GM23338 (cell line): Measurements from ENCODE around the gene SNN. TPM values are rescaled to one million over a fixed set of nuclear protein-coding genes. Genes with fewer than 3 reads are reported as not detected.

Experiments
- ATAC-seq: fragments of 200-7000 bp; cut with Tn5 transposase; 3 replicates; pipeline ENCODE4 v1.9.1; 2020
- DNase-seq: peaks from one replicate; pipeline ENCODE4 v3.0.0-alpha.2; 2015; ENCODE audit warnings: low spot score
- H2AFZ ChIP-seq: fragments of 200-600 bp; sonication (generic); 2 replicates; pipeline ENCODE4 v1.8.0; 2016; ENCODE audit warnings: antibody characterized with exemption, mild to moderate bottlenecking, moderate library complexity
- H3F3A ChIP-seq: fragments of 200-600 bp; sonication (generic); replicated peaks from 2 replicates; pipeline ENCODE4 v1.8.0; 2017; ENCODE audit warnings: antibody characterized with exemption, mixed run types, low read depth
- H3K27ac ChIP-seq: fragments of 200-600 bp; sonication (generic); 2 replicates; pipeline ENCODE4 v1.6.1; 2016; ENCODE audit warnings: low read depth
- H3K27me3 ChIP-seq: fragments of 200-600 bp; sonication (generic); 2 replicates; pipeline ENCODE4 v1.8.0; 2016; ENCODE audit warnings: mild to moderate bottlenecking, mixed run types, moderate library complexity; ENCODE audit not compliant: insufficient read depth
- H3K36me3 ChIP-seq: fragments of 200-600 bp; sonication (generic); 2 replicates; pipeline ENCODE4 v1.8.0; 2016; ENCODE audit warnings: mild to moderate bottlenecking; ENCODE audit not compliant: insufficient read depth
- H3K4me1 ChIP-seq: fragments of 200-600 bp; sonication (generic); 2 replicates; pipeline ENCODE4 v1.8.0; 2016; ENCODE audit warnings: mild to moderate bottlenecking, moderate library complexity; ENCODE audit not compliant: insufficient read depth
- H3K4me2 ChIP-seq: fragments of 200-600 bp; sonication (generic); 2 replicates; pipeline ENCODE4 v1.7.1; 2017; ENCODE audit warnings: mixed run types
- H3K4me3 ChIP-seq: fragments of 200-600 bp; sonication (generic); 2 replicates; pipeline ENCODE4 v1.6.1; 2016; ENCODE audit warnings: mixed run types
- H3K79me2 ChIP-seq: fragments of 200-600 bp; sonication (generic); replicated peaks from 2 replicates; pipeline ENCODE4 v1.8.0; 2017; ENCODE audit warnings: mild to moderate bottlenecking; ENCODE audit not compliant: insufficient read depth
- H3K9me2 ChIP-seq: fragments of 200-600 bp; sonication (generic); 2 replicates; pipeline ENCODE4 v1.8.0; 2017; ENCODE audit not compliant: insufficient read depth
- H4K20me1 ChIP-seq: fragments of 200-600 bp; sonication (generic); replicated peaks from 2 replicates; pipeline ENCODE4 v1.8.0; 2017; ENCODE audit warnings: mild to moderate bottlenecking; ENCODE audit not compliant: insufficient read depth
- H3K27ac Mint-ChIP-seq: 2 replicates; pipeline ENCODE4 v1.8.0; 2020; ENCODE audit warnings: inconsistent platforms, mild to moderate bottlenecking, moderate library complexity, mixed read lengths
- H3K27me3 Mint-ChIP-seq: 3 replicates; pipeline ENCODE4 v1.8.0; 2022; ENCODE audit warnings: low read depth, mild to moderate bottlenecking, moderate library complexity, mixed read lengths, inconsistent platforms; ENCODE audit not compliant: insufficient read depth, poor library complexity
- H3K36me3 Mint-ChIP-seq: 3 replicates; pipeline ENCODE4 v1.8.0; 2021; ENCODE audit warnings: low read depth, mild to moderate bottlenecking, inconsistent platforms, moderate library complexity, mixed read lengths
- H3K4me1 Mint-ChIP-seq: 3 replicates; pipeline ENCODE4 v1.8.0; 2020; ENCODE audit warnings: mild to moderate bottlenecking, inconsistent platforms, mixed read lengths
- H3K4me3 Mint-ChIP-seq: 3 replicates; pipeline ENCODE4 v1.8.0; 2021; ENCODE audit warnings: moderate library complexity, mild to moderate bottlenecking, inconsistent platforms, mixed read lengths
- H3K9me3 Mint-ChIP-seq: 3 replicates; pipeline ENCODE4 v1.8.0; 2020; ENCODE audit warnings: moderate library complexity, mild to moderate bottlenecking, inconsistent platforms, mixed read lengths
- CREB1 ChIP-seq: fragments of 250-450 bp; sonication (Bioruptor Pico); IDR thresholded peaks from 2 replicates; pipeline ENCODE4 v1.5.0; 2020; ENCODE audit warnings: low read depth, mild to moderate bottlenecking, moderate library complexity
- CTCF ChIP-seq, 2 experiments: fragments of 200-600 bp in 1 of 2; sonication (generic) in 1 of 2; conservative IDR thresholded peaks; 2 replicates each; pipeline versions ENCODE4 v1.5.1 to v1.6.1; 2016 to 2017; ENCODE audit warnings: antibody characterized with exemption in 2 of 2, low read depth in 2 of 2, mild to moderate bottlenecking in 2 of 2, moderate library complexity in 1 of 2
- ETS1 ChIP-seq: IDR thresholded peaks from 2 replicates; pipeline ENCODE4 v1.6.1; 2016; ENCODE audit warnings: antibody characterized with exemption
- EZH2 ChIP-seq: fragments of 200-600 bp; sonication (generic); IDR thresholded peaks from one replicate; pipeline ENCODE4 v1.8.0; 2017; ENCODE audit warnings: antibody characterized with exemption, mild to moderate bottlenecking, low read depth; ENCODE audit not compliant: unreplicated experiment
- EZH2phosphoT487 ChIP-seq: fragments of 200-600 bp; sonication (generic); IDR thresholded peaks from one replicate; pipeline ENCODE4 v1.8.1; 2018; ENCODE audit warnings: antibody characterized with exemption; ENCODE audit not compliant: unreplicated experiment
- JUNB ChIP-seq: IDR thresholded peaks from one replicate; pipeline ENCODE4 v1.6.1; 2016; ENCODE audit warnings: antibody characterized with exemption; ENCODE audit not compliant: unreplicated experiment
- NANOG ChIP-seq: IDR thresholded peaks from 2 replicates; pipeline ENCODE4 v1.6.1; 2016; ENCODE audit warnings: antibody characterized with exemption, borderline replicate concordance
- POLR2AphosphoS5 ChIP-seq: IDR thresholded peaks from 2 replicates; pipeline ENCODE4 v1.6.1; 2016; ENCODE audit warnings: antibody characterized with exemption, low read depth
- REST ChIP-seq: IDR thresholded peaks from one replicate; pipeline ENCODE4 v1.6.1; 2018; ENCODE audit warnings: antibody characterized with exemption; ENCODE audit not compliant: unreplicated experiment
- STAT1 ChIP-seq: IDR thresholded peaks from one replicate; pipeline ENCODE4 v1.6.1; 2016; ENCODE audit warnings: antibody characterized with exemption; ENCODE audit not compliant: unreplicated experiment
- ZNF114 ChIP-seq: fragments of 250-450 bp; sonication (Bioruptor Pico); IDR thresholded peaks from 2 replicates; pipeline ENCODE4 v1.5.0; 2020; ENCODE audit warnings: mild to moderate bottlenecking, moderate library complexity
- ZNF331 ChIP-seq: fragments of 250-450 bp; sonication (Bioruptor Pico); IDR thresholded peaks from 2 replicates; pipeline ENCODE4 v1.5.0; 2020; ENCODE audit warnings: low read depth, mild to moderate bottlenecking, moderate library complexity
- long read RNA-seq: library from polyadenylated mRNA; unstranded; transcript quantifications from one replicate; pipeline ENCODE4 v2.0.0, GENCODE V29; 2020; ENCODE audit not compliant: unreplicated experiment
- polyA plus RNA-seq: library from polyadenylated mRNA; unstranded; fragments of >200 nt; fragmentation: Nextera tagmentation; extraction: Ambion mirVana; gene quantifications from 2 replicates; pipeline ENCODE4 v1.2.1, GENCODE V29; 2016
- total RNA-seq: library from RNA; depleted of rRNA; stranded (reverse); fragments of >200 nt; shearing (Covaris generic); gene quantifications from 2 replicates; pipeline ENCODE4 v1.2.3, GENCODE V29; 2014; rRNA removed

The SNN gene
- total RNA-seq (62.6 and 63.3 TPM in 2 replicates), polyA plus RNA-seq (19.0 and 20.5 TPM in 2 replicates)
- long read RNA-seq, transcript SNN-201 (2 exons, 3,312 nt): major isoform, 15 of 20 reads
- long read RNA-seq, partial matches to known transcripts: 5 of 20 reads
- long read RNA-seq, other reads (novel, unspliced or antisense): 0 of 20 reads

GRCh38 chr16:11667824-11668622 lies at the start of gene SNN:
Gene SNN, plus strand, starts transcription at chr16:11668455. Its CDS starts 7,605 bp downstream, at chr16:11676060.
- H3K27me3 Mint-ChIP-seq: peaks cover 16% of the 10 kb centered on the region
- Histone ChIP-seq H4K20me1 (peaks cover 25% of the 10 kb centered on the region), H3K27ac (no peak within 1 kb of the TSS), H3F3A (peaks cover 13% of the 10 kb centered on the region; the same call in 1 of the 2 replicates), H3K79me2 (peaks cover 44% of the 10 kb centered on the region), H3K4me3 (peak within 1 kb of the TSS; percentile 85), H3K4me1 (peaks cover 31% of the 10 kb centered on the region), H3K4me2 (peak within 1 kb of the TSS; percentile 90), H2AFZ (0 out of 2 replicates have a peak within 1 kb of the TSS, but pooled peaks have one; percentile 76), H3K9me2 (no peaks in the 10 kb centered on the region), H3K36me3 (no peaks in the 10 kb centered on the region), H3K27me3 (0 out of 2 replicates have a peak, but pooled peaks cover 3% of the 10 kb centered on the region)
- DNase-seq: peak; percentile 93
- TF ChIP-seq POLR2AphosphoS5 (peak; percentile 49), ZNF331 (CRISPR knock-in tag) (no peak)
- no peaks in the 10 kb centered on the region for H3K36me3 Mint-ChIP-seq
- H3K4me1 Mint-ChIP-seq: peaks cover 57% of the 10 kb centered on the region
- H3K27ac Mint-ChIP-seq: no peak within 1 kb of the TSS
- H3K9me3 Mint-ChIP-seq: no peaks in the 10 kb centered on the region
- peak; percentile 61 for ATAC-seq
- peak within 1 kb of the TSS; percentile 76 for H3K4me3 Mint-ChIP-seq

GRCh38 chr16:11619327-11619851 lies 48.9 kb upstream of the SNN start:
- H3K4me3 ChIP-seq: no peak overlapping the region
- no peaks in the 10 kb centered on the region for H3K36me3 ChIP-seq
- H3K27ac Mint-ChIP-seq: no peak overlapping the region
- no peaks in the 10 kb centered on the region for H3K9me2 ChIP-seq
- H3K27me3 ChIP-seq: no peaks in the 10 kb centered on the region
- H3K79me2 ChIP-seq: no peaks in the 10 kb centered on the region
- H3K4me1 ChIP-seq: peaks cover 17% of the 10 kb centered on the region
- H3K9me3 Mint-ChIP-seq: peaks cover 4% of the 10 kb centered on the region; the same call in 1 of the 3 replicates
- H3K4me3 Mint-ChIP-seq: no peak overlapping the region
- peaks cover 21% of the 10 kb centered on the region for H3K4me1 Mint-ChIP-seq
- DNase-seq: no peak
- no peak overlapping the region for H3K4me2 ChIP-seq
- no peak for ATAC-seq
- H3F3A ChIP-seq: 0 out of 2 replicates have a peak, but pooled peaks cover 7% of the 10 kb centered on the region
- H3K27me3 Mint-ChIP-seq: peaks cover 6% of the 10 kb centered on the region
- no peak overlapping the region for H2AFZ ChIP-seq
- no peak overlapping the region for H3K27ac ChIP-seq
- no peaks in the 10 kb centered on the region; the same call in 2 of the 3 replicates for H3K36me3 Mint-ChIP-seq
- H4K20me1 ChIP-seq: no peaks in the 10 kb centered on the region
- no peak for TF ChIP-seq CTCF (conservative IDR thresholded peaks at IDR 0.05; ENCODE audit: low read depth in 2 of 2)
- no peak for TF ChIP-seq EZH2phosphoT487
- TF ChIP-seq CREB1: no peak
- no peak for TF ChIP-seq POLR2AphosphoS5
- TF ChIP-seq ZNF331 (CRISPR knock-in tag): no peak
- TF ChIP-seq JUNB: no peak
- no peak for TF ChIP-seq REST
- no peak for TF ChIP-seq ZNF114
- TF ChIP-seq STAT1: no peak
- no peak for TF ChIP-seq NANOG
- TF ChIP-seq EZH2: no peak
- no peak for TF ChIP-seq ETS1
